Lower leg skin (tissue), 3 donors: Measurements from ENCODE around the gene RPL26.

ENCODE experiments used
- CTCF ChIP-seq, 3 donors: fragments of 450-650 bp; IDR thresholded peaks; one replicate each; pipeline ENCODE4 v1.5.1; 2016; ENCODE audit warnings: antibody characterized with exemption in 3 of 3, mild to moderate bottlenecking in 3 of 3, moderate library complexity in 2 of 3
- POLR2A ChIP-seq, 2 donors: fragments of 450-650 bp; IDR thresholded peaks; one replicate each; pipeline ENCODE4 v1.6.1; 2016 to 2017; ENCODE audit warnings: antibody characterized with exemption in 2 of 2, mild to moderate bottlenecking in 1 of 2, moderate library complexity in 1 of 2

GRCh38 chr17:8401107-8401506, 18.1 kb upstream of the RPL26 start:
- TF ChIP-seq POLR2A (IDR thresholded peaks at IDR 0.05): no peak
- TF ChIP-seq CTCF (IDR thresholded peaks at IDR 0.05): no peak
